Esophagus muscularis mucosa (tissue), 4 donors: ENCODE measurements around the gene IGFBP5. TPM values are rescaled to one million over a fixed set of nuclear protein-coding genes. Genes with fewer than 3 reads are reported as not detected.

Experiments
- DNase-seq: peaks from one replicate; pipeline ENCODE4 v3.0.0-alpha.2; 2017; ENCODE audit errors: extremely low spot score
- H3K27ac ChIP-seq, 4 donors: fragments of 200-600 bp; sonication (generic); replicated peaks in 1 of 4; 1 replicate in 3 of 4; 2 replicates in 1 of 4; pipeline ENCODE4 v1.5.1; 2016 to 2019; ENCODE audit warnings: mild to moderate bottlenecking in 1 of 4
- H3K27me3 ChIP-seq, 4 donors: fragments of 200-600 bp; sonication (generic); one replicate each; pipeline versions ENCODE4 v1.5.1 to v1.6.0; 2016 to 2019
- H3K36me3 ChIP-seq, 4 donors: fragments of 200-600 bp; sonication (generic); one replicate each; pipeline ENCODE4 v1.5.1; 2016 to 2019
- H3K4me1 ChIP-seq, 4 donors: fragments of 200-600 bp; sonication (generic); one replicate each; pipeline ENCODE4 v1.5.1; 2016 to 2019
- H3K4me3 ChIP-seq, 4 donors: fragments of 200-600 bp; sonication (generic); 1 replicate in 2 of 4; 2 replicates in 2 of 4; pipeline ENCODE4 v1.5.1; 2016 to 2019; ENCODE audit warnings: mild to moderate bottlenecking in 4 of 4, moderate library complexity in 1 of 4
- H3K9me3 ChIP-seq, 4 donors: fragments of 200-600 bp; sonication (generic); 1 replicate in 3 of 4; 2 replicates in 1 of 4; pipeline ENCODE4 v1.5.1; 2016 to 2019
- CTCF ChIP-seq, 3 experiments: fragments of 200-600 bp in 2 of 3; fragments of 450-650 bp in 1 of 3; sonication (generic) in 2 of 3; IDR thresholded peaks; one replicate each; pipeline ENCODE4 v1.5.1; 2017 to 2019; ENCODE audit warnings: antibody characterized with exemption in 3 of 3, mild to moderate bottlenecking in 2 of 3, moderate library complexity in 1 of 3
- EP300 ChIP-seq: sonication (generic); formaldehyde crosslinking; IDR thresholded peaks from one replicate; pipeline ENCODE4 v1.6.1; 2017; ENCODE audit warnings: antibody characterized with exemption
- POLR2A ChIP-seq: fragments of 450-650 bp; IDR thresholded peaks from one replicate; pipeline ENCODE4 v1.6.1; 2017; ENCODE audit warnings: antibody characterized with exemption, moderate library complexity, mild to moderate bottlenecking, low read depth
- POLR2AphosphoS5 ChIP-seq, 2 donors: sonication (generic); formaldehyde crosslinking; IDR thresholded peaks; one replicate each; pipeline ENCODE4 v1.6.1; 2017; ENCODE audit warnings: antibody characterized with exemption in 2 of 2
- WGBS: methylation state at CpG from one replicate; pipeline ENCODE4 v1.1.5; 2018; 5-methylcytosine and 5-hydroxymethylcytosine counted together
- intact Hi-C: fragments of 100-400 bp; cut with DNase I; formaldehyde crosslinking; loops from one replicate; pipeline ENCODE4 v1.15.1; 2023
- total RNA-seq, 4 donors: library from RNA; depleted of rRNA; stranded (reverse); fragments of >200 nt; gene quantifications; one replicate each; pipeline versions ENCODE4 v1.1.0 to v1.2.1, GENCODE V29; 2016

IGFBP5 gene
- total RNA-seq, 4 donors from 2014 or later, result 547 to 1,471 (median 705) TPM

GRCh38 chr2:216636551-216637450, 58.5 kb downstream of the IGFBP5 start:
- TF ChIP-seq POLR2A, result no peak
- no peak for TF ChIP-seq EP300
- peak; percentile 62 to 72 for TF ChIP-seq POLR2AphosphoS5 (IDR thresholded peaks at IDR 0.05)
- peaks cover 16 to 77% (median 67%) of the 10 kb centered on the region in 4 donors for H3K4me1 ChIP-seq
- 27% methylated on average over 26 of the region's 29 CpGs for WGBS
- intact Hi-C loops, result no loop called here
- peaks cover 0 to 11% (median 7%) of the 10 kb centered on the region in 4 donors for H3K36me3 ChIP-seq
- H3K27ac ChIP-seq, result peak overlapping the region; percentile 76 to 84 (median 81)
- H3K9me3 ChIP-seq, result no peaks in the 10 kb centered on the region
- H3K27me3 ChIP-seq, result peaks cover 0 to 4% (median 0%) of the 10 kb centered on the region in 4 donors
- peak overlapping the region; percentile 74 to 84 (median 79) for H3K4me3 ChIP-seq
- DNase-seq, result no peak

- no peak for DNase-seq
- intact Hi-C loops, result no loop called here
- H3K36me3 ChIP-seq, result peaks cover 0 to 6% (median 4%) of the 10 kb centered on the region in 4 donors
- peak overlapping the region; percentile 76 to 84 (median 81) for H3K27ac ChIP-seq
- H3K4me1 ChIP-seq, result peaks cover 16 to 75% (median 67%) of the 10 kb centered on the region in 4 donors
- H3K9me3 ChIP-seq, result no peaks in the 10 kb centered on the region
- peaks cover 0 to 4% (median 0%) of the 10 kb centered on the region in 4 donors for H3K27me3 ChIP-seq
- H3K4me3 ChIP-seq, result peak overlapping the region; percentile 74 to 84 (median 79)
- TF ChIP-seq CTCF (IDR thresholded peaks at IDR 0.05) (no peak), POLR2A (no peak), EP300 (no peak), POLR2AphosphoS5 (IDR thresholded peaks at IDR 0.05) (peak in 1 of 2 donors; percentile 68)
- WGBS, result 40% methylated on average over 18 of the region's 18 CpGs
Observed at GRCh38 chr2:216635701-216636550, 59.4 kb downstream of the IGFBP5 start.

GRCh38 chr2:216635171-216635570, 60.2 kb downstream of the IGFBP5 start:
- H3K36me3 ChIP-seq, result no peaks in the 10 kb centered on the region
- peak overlapping the region; percentile 74 to 84 (median 79) for H3K4me3 ChIP-seq
- 2% methylated on average over 7 of the region's 7 CpGs for WGBS
- H3K9me3 ChIP-seq, result no peaks in the 10 kb centered on the region
- H3K27me3 ChIP-seq, result peaks cover 0 to 4% (median 0%) of the 10 kb centered on the region in 4 donors
- H3K27ac ChIP-seq, result peak overlapping the region; percentile 76 to 84 (median 81)
- no peak for DNase-seq
- peaks cover 16 to 68% (median 62%) of the 10 kb centered on the region in 4 donors for H3K4me1 ChIP-seq
- intact Hi-C loops, result no loop called here
- TF ChIP-seq POLR2AphosphoS5 (IDR thresholded peaks at IDR 0.05) (peak in 1 of 2 donors; percentile 24), CTCF (IDR thresholded peaks at IDR 0.05) (no peak)

- H3K27ac ChIP-seq, result peak overlapping the region; percentile 76 to 84 (median 81)
- H3K4me1 ChIP-seq, result peaks cover 16 to 64% (median 61%) of the 10 kb centered on the region in 4 donors
- H3K36me3 ChIP-seq, result no peaks in the 10 kb centered on the region
- no peak for TF ChIP-seq CTCF (IDR thresholded peaks at IDR 0.05)
- no peak for TF ChIP-seq EP300
- no peak for TF ChIP-seq POLR2AphosphoS5 (IDR thresholded peaks at IDR 0.05)
- TF ChIP-seq POLR2A, result no peak
- peaks cover 0 to 4% (median 0%) of the 10 kb centered on the region in 4 donors for H3K27me3 ChIP-seq
- peak overlapping the region; percentile 74 to 84 (median 79) for H3K4me3 ChIP-seq
- DNase-seq, result no peak
- 5% methylated on average over 23 of the region's 23 CpGs for WGBS
- intact Hi-C loops, result loop anchor here (5.0 kb wide), 1 partner anchor 47 kb away; no protein-coding TSS in a partner anchor
- H3K9me3 ChIP-seq, result no peaks in the 10 kb centered on the region
Observed at GRCh38 chr2:216634370-216635148, 60.8 kb downstream of the IGFBP5 start.
